NCI-H2171 treated with DMSO at 0.1 percent for 48 hours (cell line): ENCODE data around the gene ALMS1.
"Not testable (repeated sequence)": the region's sequence is repeated elsewhere in the genome, so short reads cannot be mapped to it uniquely, and the experiment has no call there.

Source experiments
- DNase-seq: peaks from one replicate; lab custom pipeline; 2025; lab: John Stamatoyannopoulos, UW

The ALMS1 gene, protein sequence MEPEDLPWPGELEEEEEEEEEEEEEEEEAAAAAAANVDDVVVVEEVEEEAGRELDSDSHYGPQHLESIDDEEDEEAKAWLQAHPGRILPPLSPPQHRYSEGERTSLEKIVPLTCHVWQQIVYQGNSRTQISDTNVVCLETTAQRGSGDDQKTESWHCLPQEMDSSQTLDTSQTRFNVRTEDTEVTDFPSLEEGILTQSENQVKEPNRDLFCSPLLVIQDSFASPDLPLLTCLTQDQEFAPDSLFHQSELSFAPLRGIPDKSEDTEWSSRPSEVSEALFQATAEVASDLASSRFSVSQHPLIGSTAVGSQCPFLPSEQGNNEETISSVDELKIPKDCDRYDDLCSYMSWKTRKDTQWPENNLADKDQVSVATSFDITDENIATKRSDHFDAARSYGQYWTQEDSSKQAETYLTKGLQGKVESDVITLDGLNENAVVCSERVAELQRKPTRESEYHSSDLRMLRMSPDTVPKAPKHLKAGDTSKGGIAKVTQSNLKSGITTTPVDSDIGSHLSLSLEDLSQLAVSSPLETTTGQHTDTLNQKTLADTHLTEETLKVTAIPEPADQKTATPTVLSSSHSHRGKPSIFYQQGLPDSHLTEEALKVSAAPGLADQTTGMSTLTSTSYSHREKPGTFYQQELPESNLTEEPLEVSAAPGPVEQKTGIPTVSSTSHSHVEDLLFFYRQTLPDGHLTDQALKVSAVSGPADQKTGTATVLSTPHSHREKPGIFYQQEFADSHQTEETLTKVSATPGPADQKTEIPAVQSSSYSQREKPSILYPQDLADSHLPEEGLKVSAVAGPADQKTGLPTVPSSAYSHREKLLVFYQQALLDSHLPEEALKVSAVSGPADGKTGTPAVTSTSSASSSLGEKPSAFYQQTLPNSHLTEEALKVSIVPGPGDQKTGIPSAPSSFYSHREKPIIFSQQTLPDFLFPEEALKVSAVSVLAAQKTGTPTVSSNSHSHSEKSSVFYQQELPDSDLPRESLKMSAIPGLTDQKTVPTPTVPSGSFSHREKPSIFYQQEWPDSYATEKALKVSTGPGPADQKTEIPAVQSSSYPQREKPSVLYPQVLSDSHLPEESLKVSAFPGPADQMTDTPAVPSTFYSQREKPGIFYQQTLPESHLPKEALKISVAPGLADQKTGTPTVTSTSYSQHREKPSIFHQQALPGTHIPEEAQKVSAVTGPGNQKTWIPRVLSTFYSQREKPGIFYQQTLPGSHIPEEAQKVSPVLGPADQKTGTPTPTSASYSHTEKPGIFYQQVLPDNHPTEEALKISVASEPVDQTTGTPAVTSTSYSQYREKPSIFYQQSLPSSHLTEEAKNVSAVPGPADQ (N-terminal part only)

DNA sequence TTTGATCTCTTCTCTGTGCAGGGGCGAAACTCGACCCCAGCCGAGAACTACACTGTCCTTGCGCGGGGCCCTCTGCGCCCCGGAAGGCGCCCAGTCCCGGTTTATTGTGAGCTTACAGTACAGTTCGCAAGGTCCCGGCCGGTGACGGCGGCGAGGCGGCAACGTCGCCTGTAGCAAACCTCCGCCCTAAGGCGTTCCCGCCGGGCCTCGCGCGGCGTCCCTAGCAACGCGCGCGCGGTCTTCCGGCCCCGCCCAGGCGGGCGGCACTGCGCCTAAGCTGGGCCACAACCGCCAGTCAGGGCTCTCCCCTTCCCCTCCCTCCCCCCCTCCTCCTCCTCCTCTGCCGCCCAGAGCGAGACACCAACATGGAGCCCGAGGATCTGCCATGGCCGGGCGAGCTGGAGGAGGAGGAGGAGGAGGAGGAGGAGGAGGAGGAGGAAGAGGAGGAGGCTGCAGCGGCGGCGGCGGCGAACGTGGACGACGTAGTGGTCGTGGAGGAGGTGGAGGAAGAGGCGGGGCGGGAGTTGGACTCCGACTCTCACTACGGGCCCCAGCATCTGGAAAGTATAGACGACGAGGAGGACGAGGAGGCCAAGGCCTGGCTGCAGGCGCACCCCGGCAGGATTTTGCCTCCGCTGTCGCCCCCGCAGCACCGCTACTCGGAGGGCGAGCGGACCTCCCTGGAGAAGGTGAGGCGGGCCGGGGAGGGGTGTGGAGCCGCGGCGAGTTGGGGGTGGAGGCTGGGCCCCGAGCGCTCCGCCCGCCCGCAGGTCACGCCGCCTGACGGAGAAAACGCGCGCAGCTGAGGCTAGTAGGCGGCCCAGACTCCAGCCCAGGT, at the start of gene ALMS1:
Gene ALMS1, plus strand, starts transcription at position 333 of the 838 bp plus-strand sequence. Its CDS starts 33 bp downstream, at position 366.
- DNase-seq = peak; percentile 93

DNA sequence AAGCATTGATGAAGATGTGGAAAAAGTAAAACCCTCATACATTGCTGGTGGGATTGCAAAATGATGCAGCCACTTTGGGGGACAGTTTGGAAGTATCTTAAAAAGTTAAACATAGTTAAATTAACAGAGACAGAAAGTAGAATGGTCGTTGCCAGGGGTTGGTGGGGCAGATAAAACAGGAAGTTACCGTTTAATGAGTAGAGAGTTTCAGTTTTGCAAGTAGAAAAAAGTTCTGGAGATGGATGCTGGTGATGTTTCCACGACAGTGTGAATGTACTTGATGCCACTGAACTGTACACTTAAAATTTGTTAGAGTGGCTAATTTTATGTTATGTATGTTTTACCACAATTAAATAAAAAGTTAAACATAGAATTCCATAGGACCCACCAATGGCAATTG, 47.8 kb upstream of the ALMS1 start:
- DNase-seq = no peak

DNA sequence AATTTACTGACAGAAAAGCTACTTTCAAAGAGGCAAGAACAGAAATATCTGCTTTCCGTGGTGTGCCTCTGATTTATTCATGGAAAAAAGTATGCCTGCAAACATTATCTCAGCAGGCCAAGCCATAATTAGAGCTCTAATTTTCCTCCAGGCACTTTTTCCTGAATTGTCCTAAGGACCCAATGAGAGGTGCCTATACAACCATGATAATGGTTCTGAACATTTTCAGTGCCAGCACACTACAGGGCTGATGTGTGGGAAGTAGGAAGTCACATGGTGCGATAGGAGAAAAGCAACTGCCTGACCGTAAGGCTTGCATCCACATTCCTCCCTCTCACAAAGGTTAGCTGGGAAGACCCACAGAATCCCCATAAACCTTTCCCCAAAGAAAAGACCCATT, 46.4 kb upstream of the ALMS1 start:
- DNase-seq = no peak

GRCh38 chr2:73341039-73341438, 44.6 kb upstream of the ALMS1 start:
- no peak for DNase-seq

- no peak for DNase-seq
These were observed 41.6 kb upstream of the ALMS1 start for GRCh38 chr2:73343992-73344391.

- DNase-seq = not testable (repeated sequence)
These were observed 40.9 kb upstream of the ALMS1 start for GRCh38 chr2:73344747-73345146.

- DNase-seq = no peak
These were observed 35.5 kb upstream of the ALMS1 start for GRCh38 chr2:73350035-73350691.

DNA sequence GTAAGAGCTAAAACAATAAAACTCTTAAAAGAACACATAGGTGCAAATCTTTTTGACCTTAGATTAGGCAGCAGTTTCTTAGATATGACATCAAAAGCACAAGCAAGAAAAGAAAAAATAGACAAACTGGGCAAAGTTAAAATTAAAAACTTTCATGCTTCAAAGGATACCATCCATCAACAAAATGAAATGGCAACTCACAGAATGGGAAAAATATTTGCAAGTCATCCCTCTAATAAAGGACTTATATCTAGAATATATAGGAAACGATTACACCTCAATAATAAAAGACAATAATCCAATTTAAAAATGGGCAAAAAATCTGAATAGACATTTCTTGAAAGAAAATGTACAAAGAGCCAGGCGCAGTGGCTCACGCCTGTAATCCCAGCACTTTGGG, 29.5 kb upstream of the ALMS1 start:
- DNase-seq = no peak

DNA sequence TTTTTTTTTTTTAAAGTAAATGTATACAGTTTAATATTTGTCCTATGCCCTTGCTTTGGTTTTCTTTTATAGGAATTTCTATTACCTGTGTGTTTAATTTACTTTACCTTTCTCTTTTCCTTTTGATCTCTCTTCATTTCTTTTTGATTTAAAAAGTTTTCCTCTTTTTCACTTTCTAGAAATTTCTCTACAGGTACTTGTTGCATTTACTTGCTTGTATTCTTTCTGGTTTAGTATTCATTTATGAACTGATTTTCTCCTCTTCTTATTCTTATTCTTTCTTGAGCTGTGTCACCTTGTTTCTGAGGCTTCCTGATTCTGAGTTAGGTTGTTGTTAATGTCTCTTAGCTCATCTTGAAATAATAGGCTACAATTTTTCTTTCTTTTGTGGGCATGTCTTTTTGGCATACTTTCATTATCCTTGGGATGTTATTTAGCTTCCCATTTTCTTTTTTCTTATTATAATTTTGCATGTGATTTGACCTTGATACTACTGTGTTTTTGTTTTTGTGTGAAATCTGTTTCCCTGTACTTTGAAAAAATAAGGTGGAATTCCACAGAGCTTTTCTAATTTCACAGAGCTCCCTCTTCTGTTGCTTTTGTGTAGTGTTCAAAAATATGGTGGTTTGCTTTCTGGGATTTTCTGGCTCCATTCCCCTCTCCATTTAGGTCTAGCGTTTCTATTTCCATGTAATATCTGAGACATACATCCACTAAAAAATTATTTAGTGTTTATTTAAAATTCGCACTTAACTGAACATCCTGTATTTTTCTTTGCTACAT, 25.5 kb upstream of the ALMS1 start:
- peak; percentile 3 for DNase-seq

DNA sequence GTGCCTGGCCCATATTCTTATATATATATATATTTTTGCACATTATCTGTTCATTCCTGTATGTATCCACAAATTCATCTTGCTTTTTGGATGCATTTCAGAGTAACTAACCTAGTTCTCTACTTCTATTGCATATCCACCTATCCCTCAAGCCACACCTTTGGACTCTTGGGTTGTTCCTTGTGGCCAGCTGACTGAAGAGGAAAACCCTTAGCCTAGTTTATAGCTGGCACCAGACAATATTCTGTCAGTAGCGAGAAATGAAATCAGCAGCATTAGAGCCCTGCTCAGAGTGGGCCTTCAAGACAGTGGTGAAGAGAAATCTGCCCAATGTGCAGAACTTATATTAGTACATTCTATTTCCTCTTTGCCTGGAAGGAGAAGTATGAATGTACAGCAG, 19.6 kb upstream of the ALMS1 start:
- no peak for DNase-seq

- no peak for DNase-seq
These were observed 16.9 kb upstream of the ALMS1 start for GRCh38 chr2:73368781-73369180.

DNA sequence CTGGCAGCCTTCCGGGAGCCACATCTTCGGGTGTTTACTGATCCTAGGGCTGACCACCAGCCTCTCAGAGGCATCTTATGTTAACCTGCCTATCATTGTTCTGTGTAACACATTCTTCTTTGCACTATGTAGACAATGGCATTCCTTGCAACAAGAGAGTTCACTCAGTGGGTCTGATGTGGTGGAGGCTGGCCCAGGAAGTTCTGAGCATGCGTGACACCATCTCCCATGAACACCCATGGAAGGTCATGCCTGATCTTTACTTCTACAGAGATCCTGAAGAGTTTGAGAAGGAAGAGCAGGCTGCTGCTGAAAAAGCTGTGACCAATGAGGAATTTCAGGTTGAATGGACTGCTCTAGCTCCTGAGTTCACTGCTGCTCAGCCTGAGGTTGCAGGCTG, 15.3 kb upstream of the ALMS1 start:
- DNase-seq = no peak

DNA sequence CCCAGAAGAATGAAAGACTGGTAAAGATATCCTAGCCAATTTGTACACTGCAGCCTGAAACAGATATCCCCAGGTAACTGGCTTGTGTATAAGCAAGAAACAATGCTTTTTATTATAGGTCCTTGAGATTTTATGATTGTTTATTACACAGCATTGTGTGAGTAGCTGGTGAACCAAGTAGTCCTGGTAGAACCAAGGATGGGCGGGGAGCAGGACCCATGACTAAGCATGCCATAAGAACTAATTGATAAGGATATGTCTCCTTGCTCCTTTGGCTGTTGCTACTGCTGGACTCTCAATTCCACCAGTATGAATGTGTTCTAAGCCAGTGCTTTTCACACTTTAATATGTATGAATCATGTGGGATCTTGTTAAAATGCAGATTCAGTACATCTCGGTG, 12.3 kb upstream of the ALMS1 start:
- DNase-seq = no peak

DNA sequence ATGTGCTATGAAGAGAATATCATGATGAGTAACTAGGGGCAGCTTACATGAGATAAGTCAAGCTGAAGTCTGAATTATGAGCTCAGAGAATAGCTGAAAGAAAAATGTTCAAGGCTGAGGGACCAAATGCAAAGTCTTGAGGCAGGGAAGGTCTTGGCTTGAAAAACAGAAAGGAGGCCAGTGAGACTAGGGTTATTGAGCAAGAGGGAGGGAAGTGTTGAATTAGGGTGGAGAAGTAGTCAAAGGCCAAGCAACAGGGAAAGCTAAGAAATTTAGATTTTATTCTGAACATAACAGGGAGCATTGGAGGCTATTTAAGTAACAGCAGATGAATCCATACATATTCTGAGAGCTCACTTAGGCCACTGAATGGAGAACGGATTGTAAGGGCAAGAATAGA, 11.4 kb upstream of the ALMS1 start:
- DNase-seq = no peak

DNA sequence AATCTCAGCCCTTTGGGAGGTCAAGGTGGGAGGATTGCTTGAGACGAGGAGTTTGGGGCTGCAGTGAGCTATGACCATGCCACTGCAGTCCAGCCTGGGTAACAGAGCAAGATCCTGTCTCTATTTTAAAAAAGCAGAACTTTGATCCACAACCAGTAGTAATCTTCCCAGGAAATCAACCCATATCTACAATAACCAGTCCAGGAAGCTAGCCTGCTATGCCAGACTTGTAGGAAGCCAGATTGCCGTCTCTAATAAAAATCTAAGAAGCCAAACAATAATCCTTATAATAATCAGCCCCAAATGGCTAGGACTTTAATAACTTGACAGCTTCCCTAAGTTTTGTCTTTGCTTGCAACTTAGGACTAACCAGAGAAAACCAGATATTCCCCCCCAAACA, 9.0 kb upstream of the ALMS1 start:
- DNase-seq = no peak

- no peak for DNase-seq
These were observed 2.6 kb upstream of the ALMS1 start for GRCh38 chr2:73383036-73383435.

- DNase-seq = peak; percentile 42
These were observed 523 bp upstream of the ALMS1 start for GRCh38 chr2:73385123-73385503.

GRCh38 chr2:73386342-73386868, 769 bp downstream of the ALMS1 start:
- DNase-seq = peak; percentile 84

- DNase-seq = no peak
These were observed 1.4 kb downstream of the ALMS1 start for GRCh38 chr2:73386894-73387636.
